K562 (cell line): ENCODE measurements around the gene UBE2I. TPM values are rescaled to one million over a fixed set of nuclear protein-coding genes. Genes with fewer than 3 reads are reported as not detected.

Experiments used
- DPF2 ChIP-seq: fragments of 450-650 bp; IDR thresholded peaks from 2 replicates; pipeline ENCODE4 v1.6.1; 2016
- EHMT2 ChIP-seq: fragments of 450-650 bp; IDR thresholded peaks from 2 replicates; pipeline ENCODE4 v1.6.1; 2018; ENCODE audit warnings: antibody characterized with exemption
- HDAC6 ChIP-seq: IDR thresholded peaks from 2 replicates; pipeline ENCODE4 v1.6.1; 2012; ENCODE audit warnings: low read depth, mild to moderate bottlenecking, control low read depth, inconsistent platforms, low read length, moderate library complexity
- IFI16 ChIP-seq: fragments of 250-450 bp; sonication (Bioruptor Pico); IDR thresholded peaks from 2 replicates; pipeline ENCODE4 v2.1.2; 2022; ENCODE audit warnings: mild to moderate bottlenecking, inconsistent platforms
- NCOR1 ChIP-seq: fragments of 450-650 bp; IDR thresholded peaks from 2 replicates; pipeline ENCODE4 v1.6.1; 2016; ENCODE audit warnings: mild to moderate bottlenecking, moderate library complexity
- PCBP1 ChIP-seq: fragments of 200-400 bp; formaldehyde crosslinking; IDR thresholded peaks from 2 replicates; pipeline ENCODE4 v1.6.1; 2018; ENCODE audit warnings: mild to moderate bottlenecking, low read depth, low read length; ENCODE audit not compliant: poor library complexity, severe bottlenecking
- RAD21 ChIP-seq, 2 experiments: fragments of 250-450 bp in 1 of 2; fragments of 450-650 bp in 1 of 2; sonication (Bioruptor Pico) in 1 of 2; formaldehyde crosslinking in 1 of 2; IDR thresholded peaks in 1 of 2; conservative IDR thresholded peaks in 1 of 2; 2 replicates each; pipeline versions ENCODE4 v1.4.0 to v1.8.0; 2020 to 2022; ENCODE audit warnings: mild to moderate bottlenecking in 2 of 2, moderate library complexity in 1 of 2
- RB1 ChIP-seq: fragments of 450-650 bp; IDR thresholded peaks from 2 replicates; pipeline ENCODE4 v1.6.1; 2017; ENCODE audit warnings: low read depth, mild to moderate bottlenecking
- RBM22 ChIP-seq: fragments of 200-400 bp; formaldehyde crosslinking; IDR thresholded peaks from 2 replicates; pipeline ENCODE4 v1.6.1; 2018; ENCODE audit warnings: low read length, low read depth; ENCODE audit not compliant: poor library complexity, severe bottlenecking
- RFX1 ChIP-seq: fragments of 450-650 bp; IDR thresholded peaks from 2 replicates; pipeline ENCODE4 v1.6.1; 2016; ENCODE audit warnings: mild to moderate bottlenecking, moderate library complexity
- TBL1XR1 ChIP-seq, 2 experiments: IDR thresholded peaks; 2 replicates each; pipeline ENCODE4 v1.6.1; 2012; ENCODE audit warnings: improper control_type of control experiment in 2 of 2, low read length in 2 of 2, mild to moderate bottlenecking in 1 of 2
- ZNF165 ChIP-seq: fragments of 250-450 bp; sonication (Bioruptor Pico); IDR thresholded peaks from 2 replicates; pipeline ENCODE4 v1.4.0; 2020; ENCODE audit warnings: borderline replicate concordance
- ZNF561 ChIP-seq: fragments of 450-650 bp; formaldehyde crosslinking; conservative IDR thresholded peaks from 2 replicates; pipeline ENCODE4 v1.4.0; 2020; ENCODE audit warnings: mild to moderate bottlenecking, moderate library complexity
- ZNF717 ChIP-seq: fragments of 250-450 bp; sonication (Bioruptor Pico); IDR thresholded peaks from 2 replicates; pipeline ENCODE4 v1.5.0; 2021
- polyA plus RNA-seq, 8 experiments: library from polyadenylated mRNA; depleted of rRNA in 4 of 8; stranded (reverse) in 5 of 8; unstranded in 3 of 8; fragments of >200 nt; fragmentation: Nextera tagmentation in 2 of 8; fragmentation: Illumina TruSeq in 1 of 8; extraction: Ambion mirVana in 2 of 8; extraction: Trizol in 1 of 8; gene quantifications; 2 replicates each; pipeline versions ENCODE4 v1.2.1 to v1.2.3, GENCODE V29; 2011 to 2014; ENCODE audit warnings: inconsistent platforms in 1 of 8, missing spikeins in 1 of 8
- total RNA-seq, 7 experiments: library from RNA; depleted of rRNA in 6 of 7; stranded (reverse); fragments of >200 nt in 6 of 7; fragmentation: Illumina TruSeq in 2 of 7; extraction: Trizol in 2 of 7; gene quantifications; 2 replicates each; pipeline versions ENCODE4 v1.2.1 to v1.2.3, GENCODE V29; 2011 to 2021; ENCODE audit warnings: low replicate concordance in 1 of 7
- TF ChIP-seq, protein P1 (sequence below): sonication (generic); formaldehyde crosslinking; IDR thresholded peaks from 2 replicates; pipeline ENCODE4 v1.5.0; 2020; ENCODE audit warnings: missing genetic modification reagents
- TF ChIP-seq, protein P2 (sequence below): fragments of 450-650 bp; IDR thresholded peaks from 2 replicates; pipeline ENCODE4 v1.6.1; 2017; ENCODE audit warnings: antibody characterized with exemption, mild to moderate bottlenecking
- TF ChIP-seq, protein P3 (sequence below): fragments of 250-450 bp; sonication (Bioruptor Pico); IDR thresholded peaks from 2 replicates; pipeline ENCODE4 v1.9.0; 2021; ENCODE audit warnings: mild to moderate bottlenecking, inconsistent platforms
- TF ChIP-seq, protein P4 (sequence below): fragments of 250-450 bp; sonication (Bioruptor Pico); IDR thresholded peaks from 2 replicates; pipeline ENCODE4 v1.5.0; 2020; ENCODE audit warnings: mild to moderate bottlenecking, borderline replicate concordance

The UBE2I gene
- total and polyA plus RNA-seq, 9 of the 15 experiments (the other 6 are each of a cell fraction or from before 2014, with no cell fraction given) = 36.6 to 254 (median 104) TPM

DNA sequence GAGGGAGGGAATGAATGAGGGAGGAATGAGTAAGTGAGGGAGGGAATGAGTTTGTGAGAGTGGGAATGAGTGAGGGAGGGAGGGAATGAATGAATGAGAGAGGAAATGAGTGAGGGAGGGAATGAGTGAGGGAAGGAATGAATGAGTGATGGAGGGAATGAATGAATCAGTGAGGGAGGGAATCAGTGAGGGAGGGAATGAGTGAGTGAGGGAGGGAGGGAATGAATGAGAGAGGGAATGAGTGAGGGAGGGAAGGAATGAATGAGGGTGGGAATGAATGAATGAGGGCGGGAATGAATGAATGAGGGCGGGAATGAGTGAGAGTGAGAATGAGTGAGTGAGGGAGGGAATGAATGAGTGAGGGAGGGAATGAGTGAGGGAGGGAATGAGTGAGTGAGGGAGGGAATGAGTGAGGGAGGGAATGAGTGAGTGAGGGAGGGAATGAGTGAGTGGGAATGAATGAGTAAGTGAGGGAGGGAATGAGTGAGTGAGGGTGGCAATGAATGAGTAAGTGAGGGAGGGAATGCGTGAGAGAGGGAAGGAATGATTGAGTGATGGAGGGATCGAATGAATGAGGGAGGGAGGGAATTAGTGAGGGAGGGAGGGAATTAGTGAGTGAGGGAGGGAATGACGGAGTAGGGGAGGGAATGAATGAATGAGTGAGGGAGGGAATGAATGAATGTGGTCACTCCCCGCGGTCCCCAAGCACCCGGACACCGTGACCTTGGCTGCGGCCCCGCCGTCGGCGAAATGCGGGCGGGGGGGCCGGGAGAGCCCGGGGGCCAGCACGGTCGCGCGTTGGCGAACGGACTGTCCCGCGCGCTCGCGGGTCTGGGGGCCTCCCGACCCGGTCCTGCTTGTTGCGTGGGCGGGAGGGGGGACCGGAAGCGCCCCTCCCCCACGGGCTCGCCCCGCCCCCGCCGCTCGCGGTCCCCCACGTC lies 1.1 kb upstream of the UBE2I start (continued):
- TF ChIP-seq, protein P1, sequence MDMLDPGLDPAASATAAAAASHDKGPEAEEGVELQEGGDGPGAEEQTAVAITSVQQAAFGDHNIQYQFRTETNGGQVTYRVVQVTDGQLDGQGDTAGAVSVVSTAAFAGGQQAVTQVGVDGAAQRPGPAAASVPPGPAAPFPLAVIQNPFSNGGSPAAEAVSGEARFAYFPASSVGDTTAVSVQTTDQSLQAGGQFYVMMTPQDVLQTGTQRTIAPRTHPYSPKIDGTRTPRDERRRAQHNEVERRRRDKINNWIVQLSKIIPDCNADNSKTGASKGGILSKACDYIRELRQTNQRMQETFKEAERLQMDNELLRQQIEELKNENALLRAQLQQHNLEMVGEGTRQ (CRISPR knock-in tag) = no peak
- TF ChIP-seq ZNF561 (CRISPR knock-in tag) (no peak), ZNF165 (CRISPR knock-in tag) (no peak), HDAC6 (no peak), RFX1 (no peak), IFI16 (CRISPR knock-in tag) (no peak), ZNF717 (no peak), NCOR1 (0 out of 2 replicates have a peak, but pooled peaks have one; percentile 30), EHMT2 (0 out of 2 replicates have a peak, but pooled peaks have one; percentile 15), RBM22 (no peak), TBL1XR1 (IDR thresholded peaks at IDR 0.05; ENCODE audit: low read length in 2 of 2) (no peak), RAD21 (CRISPR knock-in tag; conservative IDR thresholded peaks at IDR 0.05 in 1 of 2, IDR thresholded peaks at IDR 0.05 in 1 of 2) (no peak), DPF2 (0 out of 2 replicates have a peak, but pooled peaks have one; percentile 75), RB1 (peak; percentile 69; the same call in 1 of the 2 replicates), PCBP1 (peak; percentile 43)
- TF ChIP-seq, protein P2, sequence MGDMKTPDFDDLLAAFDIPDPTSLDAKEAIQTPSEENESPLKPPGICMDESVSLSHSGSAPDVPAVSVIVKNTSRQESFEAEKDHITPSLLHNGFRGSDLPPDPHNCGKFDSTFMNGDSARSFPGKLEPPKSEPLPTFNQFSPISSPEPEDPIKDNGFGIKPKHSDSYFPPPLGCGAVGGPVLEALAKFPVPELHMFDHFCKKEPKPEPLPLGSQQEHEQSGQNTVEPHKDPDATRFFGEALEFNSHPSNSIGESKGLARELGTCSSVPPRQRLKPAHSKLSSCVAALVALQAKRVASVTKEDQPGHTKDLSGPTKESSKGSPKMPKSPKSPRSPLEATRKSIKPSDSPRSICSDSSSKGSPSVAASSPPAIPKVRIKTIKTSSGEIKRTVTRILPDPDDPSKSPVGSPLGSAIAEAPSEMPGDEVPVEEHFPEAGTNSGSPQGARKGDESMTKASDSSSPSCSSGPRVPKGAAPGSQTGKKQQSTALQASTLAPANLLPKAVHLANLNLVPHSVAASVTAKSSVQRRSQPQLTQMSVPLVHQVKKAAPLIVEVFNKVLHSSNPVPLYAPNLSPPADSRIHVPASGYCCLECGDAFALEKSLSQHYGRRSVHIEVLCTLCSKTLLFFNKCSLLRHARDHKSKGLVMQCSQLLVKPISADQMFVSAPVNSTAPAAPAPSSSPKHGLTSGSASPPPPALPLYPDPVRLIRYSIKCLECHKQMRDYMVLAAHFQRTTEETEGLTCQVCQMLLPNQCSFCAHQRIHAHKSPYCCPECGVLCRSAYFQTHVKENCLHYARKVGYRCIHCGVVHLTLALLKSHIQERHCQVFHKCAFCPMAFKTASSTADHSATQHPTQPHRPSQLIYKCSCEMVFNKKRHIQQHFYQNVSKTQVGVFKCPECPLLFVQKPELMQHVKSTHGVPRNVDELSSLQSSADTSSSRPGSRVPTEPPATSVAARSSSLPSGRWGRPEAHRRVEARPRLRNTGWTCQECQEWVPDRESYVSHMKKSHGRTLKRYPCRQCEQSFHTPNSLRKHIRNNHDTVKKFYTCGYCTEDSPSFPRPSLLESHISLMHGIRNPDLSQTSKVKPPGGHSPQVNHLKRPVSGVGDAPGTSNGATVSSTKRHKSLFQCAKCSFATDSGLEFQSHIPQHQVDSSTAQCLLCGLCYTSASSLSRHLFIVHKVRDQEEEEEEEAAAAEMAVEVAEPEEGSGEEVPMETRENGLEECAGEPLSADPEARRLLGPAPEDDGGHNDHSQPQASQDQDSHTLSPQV = no peak
- TF ChIP-seq, protein P3, sequence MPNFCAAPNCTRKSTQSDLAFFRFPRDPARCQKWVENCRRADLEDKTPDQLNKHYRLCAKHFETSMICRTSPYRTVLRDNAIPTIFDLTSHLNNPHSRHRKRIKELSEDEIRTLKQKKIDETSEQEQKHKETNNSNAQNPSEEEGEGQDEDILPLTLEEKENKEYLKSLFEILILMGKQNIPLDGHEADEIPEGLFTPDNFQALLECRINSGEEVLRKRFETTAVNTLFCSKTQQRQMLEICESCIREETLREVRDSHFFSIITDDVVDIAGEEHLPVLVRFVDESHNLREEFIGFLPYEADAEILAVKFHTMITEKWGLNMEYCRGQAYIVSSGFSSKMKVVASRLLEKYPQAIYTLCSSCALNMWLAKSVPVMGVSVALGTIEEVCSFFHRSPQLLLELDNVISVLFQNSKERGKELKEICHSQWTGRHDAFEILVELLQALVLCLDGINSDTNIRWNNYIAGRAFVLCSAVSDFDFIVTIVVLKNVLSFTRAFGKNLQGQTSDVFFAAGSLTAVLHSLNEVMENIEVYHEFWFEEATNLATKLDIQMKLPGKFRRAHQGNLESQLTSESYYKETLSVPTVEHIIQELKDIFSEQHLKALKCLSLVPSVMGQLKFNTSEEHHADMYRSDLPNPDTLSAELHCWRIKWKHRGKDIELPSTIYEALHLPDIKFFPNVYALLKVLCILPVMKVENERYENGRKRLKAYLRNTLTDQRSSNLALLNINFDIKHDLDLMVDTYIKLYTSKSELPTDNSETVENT (CRISPR knock-in tag) = no peak
- TF ChIP-seq, protein P4, sequence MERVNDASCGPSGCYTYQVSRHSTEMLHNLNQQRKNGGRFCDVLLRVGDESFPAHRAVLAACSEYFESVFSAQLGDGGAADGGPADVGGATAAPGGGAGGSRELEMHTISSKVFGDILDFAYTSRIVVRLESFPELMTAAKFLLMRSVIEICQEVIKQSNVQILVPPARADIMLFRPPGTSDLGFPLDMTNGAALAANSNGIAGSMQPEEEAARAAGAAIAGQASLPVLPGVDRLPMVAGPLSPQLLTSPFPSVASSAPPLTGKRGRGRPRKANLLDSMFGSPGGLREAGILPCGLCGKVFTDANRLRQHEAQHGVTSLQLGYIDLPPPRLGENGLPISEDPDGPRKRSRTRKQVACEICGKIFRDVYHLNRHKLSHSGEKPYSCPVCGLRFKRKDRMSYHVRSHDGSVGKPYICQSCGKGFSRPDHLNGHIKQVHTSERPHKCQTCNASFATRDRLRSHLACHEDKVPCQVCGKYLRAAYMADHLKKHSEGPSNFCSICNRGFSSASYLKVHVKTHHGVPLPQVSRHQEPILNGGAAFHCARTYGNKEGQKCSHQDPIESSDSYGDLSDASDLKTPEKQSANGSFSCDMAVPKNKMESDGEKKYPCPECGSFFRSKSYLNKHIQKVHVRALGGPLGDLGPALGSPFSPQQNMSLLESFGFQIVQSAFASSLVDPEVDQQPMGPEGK = no peak
